ENCODE data around the gene FBXL13.
"Not testable (repeated sequence)": the region's sequence is repeated elsewhere in the genome, so short reads cannot be mapped to it uniquely, and the experiment has no call there.

Gene FBXL13

GRCh38 chr7:103059471-103059870, 15.1 kb downstream of the FBXL13 start:
- no peaks in the 10 kb centered on the region for H3K27me3 ChIP-seq (ENCODE audit: control insufficient read depth in 1 of 2, insufficient read depth in 2 of 2, low read length in 2 of 2)
- no peaks in the 10 kb centered on the region for H3K4me1 ChIP-seq (ENCODE audit: control insufficient read depth, insufficient read depth, low read length)
- no peak overlapping the region for H3K27ac ChIP-seq (ENCODE audit: low read length)
- no peaks in the 10 kb centered on the region for H3K36me3 ChIP-seq (ENCODE audit: control insufficient read depth in 2 of 2, insufficient read depth in 2 of 2, low read length in 2 of 2)
- no peak overlapping the region for H3K9ac ChIP-seq (ENCODE audit: low read length in 2 of 2)
- no peak overlapping the region for H3K4me3 ChIP-seq (ENCODE audit: low read length in 2 of 2)
- no peaks in the 10 kb centered on the region for H3K9me3 ChIP-seq (ENCODE audit: control insufficient read depth in 2 of 2, low read length in 2 of 2)

DNA sequence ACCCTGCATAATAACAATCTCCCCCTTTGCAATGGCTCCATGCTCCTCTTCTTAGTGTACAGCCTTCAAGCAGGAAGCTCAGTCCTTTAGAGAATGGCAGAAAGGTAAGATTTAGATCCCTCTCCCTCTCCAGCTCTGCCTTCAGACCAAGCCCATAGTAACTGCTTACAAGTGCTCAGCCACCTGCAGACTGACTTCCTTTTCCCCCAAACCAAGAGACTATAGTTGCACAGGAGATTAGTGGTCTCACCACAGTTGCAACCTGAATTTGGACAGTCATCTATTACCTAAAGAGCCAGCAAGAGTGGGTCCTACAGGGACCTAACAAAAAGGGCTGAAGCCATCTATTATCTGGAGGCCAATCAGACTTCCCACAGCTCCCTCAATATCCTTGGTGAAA, 16.5 kb downstream of the FBXL13 start:
- H3K36me3 ChIP-seq (ENCODE audit: control insufficient read depth in 2 of 2, insufficient read depth in 2 of 2, low read length in 2 of 2) = no peaks in the 10 kb centered on the region
- no peaks in the 10 kb centered on the region for H3K9me3 ChIP-seq (ENCODE audit: control insufficient read depth in 2 of 2, low read length in 2 of 2)
- no peak overlapping the region for H3K27ac ChIP-seq (ENCODE audit: low read length)
- H3K27me3 ChIP-seq (ENCODE audit: control insufficient read depth in 1 of 2, insufficient read depth in 2 of 2, low read length in 2 of 2) = no peaks in the 10 kb centered on the region
- no peak overlapping the region for H3K9ac ChIP-seq (ENCODE audit: low read length in 2 of 2)
- no peaks in the 10 kb centered on the region for H3K4me1 ChIP-seq (ENCODE audit: control insufficient read depth, insufficient read depth, low read length)
- H3K4me3 ChIP-seq (ENCODE audit: low read length in 2 of 2) = no peak overlapping the region

DNA sequence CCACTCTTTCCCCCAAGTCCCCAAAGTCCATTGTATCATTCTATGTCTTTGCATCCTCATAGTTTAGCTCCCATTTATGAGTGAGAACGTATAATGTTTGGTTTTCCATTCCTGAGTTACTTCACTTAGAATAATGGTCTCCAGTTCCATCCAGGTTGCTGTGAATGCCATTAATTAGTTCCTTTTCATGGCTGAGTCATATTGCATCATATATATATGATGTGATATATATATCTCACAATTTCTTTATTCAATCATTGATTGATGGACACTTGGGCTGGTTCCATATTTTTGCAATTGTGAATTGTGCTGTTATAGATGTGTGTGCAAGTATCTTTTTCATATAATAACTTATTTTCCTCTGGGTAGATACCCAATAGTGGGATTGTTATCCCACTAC, 18.6 kb downstream of the FBXL13 start:
- H3K4me1 ChIP-seq (ENCODE audit: control insufficient read depth, insufficient read depth, low read length); H3K27me3 ChIP-seq (ENCODE audit: control insufficient read depth in 1 of 2, insufficient read depth in 2 of 2, low read length in 2 of 2); H3K9ac ChIP-seq (ENCODE audit: low read length in 2 of 2); H3K4me3 ChIP-seq (ENCODE audit: low read length in 2 of 2); H3K27ac ChIP-seq (ENCODE audit: low read length); H3K9me3 ChIP-seq (ENCODE audit: control insufficient read depth in 2 of 2, low read length in 2 of 2); H3K36me3 ChIP-seq (ENCODE audit: control insufficient read depth in 2 of 2, insufficient read depth in 2 of 2, low read length in 2 of 2): not testable (repeated sequence)

DNA sequence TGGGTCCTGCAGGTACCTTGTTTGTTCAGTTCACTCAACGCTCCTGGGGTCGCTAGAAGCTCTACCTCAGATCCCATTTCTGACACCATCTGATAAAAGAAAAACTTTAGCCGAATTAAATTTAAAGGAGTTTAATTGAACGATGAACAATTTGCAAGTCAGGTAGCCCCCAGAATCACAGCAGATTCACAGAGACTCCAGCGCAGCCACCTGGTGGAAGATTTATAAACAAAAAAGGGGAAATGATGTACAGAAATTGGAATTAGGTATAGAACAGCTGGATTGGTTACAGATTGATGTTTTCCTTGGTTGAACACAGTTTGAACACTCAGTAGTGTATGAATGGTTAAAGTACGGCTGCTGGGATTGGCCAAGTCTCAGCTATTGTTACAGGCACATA, 23.1 kb downstream of the FBXL13 start:
- Histone ChIP-seq H3K27me3 (ENCODE audit: control insufficient read depth in 1 of 2, insufficient read depth in 2 of 2, low read length in 2 of 2) (no peaks in the 10 kb centered on the region), H3K4me1 (ENCODE audit: control insufficient read depth, insufficient read depth, low read length) (no peaks in the 10 kb centered on the region), H3K36me3 (ENCODE audit: control insufficient read depth in 2 of 2, insufficient read depth in 2 of 2, low read length in 2 of 2) (no peaks in the 10 kb centered on the region), H3K27ac (ENCODE audit: low read length) (no peak overlapping the region), H3K9me3 (ENCODE audit: control insufficient read depth in 2 of 2, low read length in 2 of 2) (no peaks in the 10 kb centered on the region), H3K9ac (ENCODE audit: low read length in 2 of 2) (no peak overlapping the region), H3K4me3 (ENCODE audit: low read length in 2 of 2) (no peak overlapping the region)

DNA sequence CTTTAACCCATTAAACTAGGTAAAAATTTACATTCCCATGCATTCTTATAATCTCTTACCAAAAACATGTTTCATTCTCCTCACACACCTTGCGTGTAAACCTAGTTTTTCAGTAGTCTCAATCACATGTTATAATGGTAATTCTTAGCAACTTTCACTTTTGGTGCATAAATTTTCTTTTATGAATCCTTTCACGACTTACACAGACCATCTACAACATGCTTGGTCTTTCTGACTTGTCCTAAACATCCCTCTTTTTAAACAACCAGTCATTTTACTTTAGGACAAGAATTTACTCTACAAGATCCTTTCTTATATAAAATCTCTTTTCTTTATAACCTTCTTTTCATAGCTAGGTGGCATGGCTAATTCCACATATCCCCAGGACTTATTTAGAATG, 25.8 kb downstream of the FBXL13 start:
- Histone ChIP-seq H3K27me3 (ENCODE audit: control insufficient read depth in 1 of 2, insufficient read depth in 2 of 2, low read length in 2 of 2) (no peaks in the 10 kb centered on the region), H3K4me1 (ENCODE audit: control insufficient read depth, insufficient read depth, low read length) (no peaks in the 10 kb centered on the region), H3K4me3 (ENCODE audit: low read length in 2 of 2) (no peak overlapping the region), H3K9me3 (ENCODE audit: control insufficient read depth in 2 of 2, low read length in 2 of 2) (peaks cover 0 to 3% of the 10 kb centered on the region in 2 donors), H3K9ac (ENCODE audit: low read length in 2 of 2) (no peak overlapping the region), H3K36me3 (ENCODE audit: control insufficient read depth in 2 of 2, insufficient read depth in 2 of 2, low read length in 2 of 2) (no peaks in the 10 kb centered on the region), H3K27ac (ENCODE audit: low read length) (no peak overlapping the region)

GRCh38 chr7:103041815-103042214, 32.8 kb downstream of the FBXL13 start:
- H3K36me3 ChIP-seq (ENCODE audit: control insufficient read depth in 2 of 2, insufficient read depth in 2 of 2, low read length in 2 of 2); H3K27ac ChIP-seq (ENCODE audit: low read length); H3K9me3 ChIP-seq (ENCODE audit: control insufficient read depth in 2 of 2, low read length in 2 of 2); H3K4me1 ChIP-seq (ENCODE audit: control insufficient read depth, insufficient read depth, low read length); H3K27me3 ChIP-seq (ENCODE audit: control insufficient read depth in 1 of 2, insufficient read depth in 2 of 2, low read length in 2 of 2); H3K9ac ChIP-seq (ENCODE audit: low read length in 2 of 2); H3K4me3 ChIP-seq (ENCODE audit: low read length in 2 of 2): not testable (repeated sequence)

DNA sequence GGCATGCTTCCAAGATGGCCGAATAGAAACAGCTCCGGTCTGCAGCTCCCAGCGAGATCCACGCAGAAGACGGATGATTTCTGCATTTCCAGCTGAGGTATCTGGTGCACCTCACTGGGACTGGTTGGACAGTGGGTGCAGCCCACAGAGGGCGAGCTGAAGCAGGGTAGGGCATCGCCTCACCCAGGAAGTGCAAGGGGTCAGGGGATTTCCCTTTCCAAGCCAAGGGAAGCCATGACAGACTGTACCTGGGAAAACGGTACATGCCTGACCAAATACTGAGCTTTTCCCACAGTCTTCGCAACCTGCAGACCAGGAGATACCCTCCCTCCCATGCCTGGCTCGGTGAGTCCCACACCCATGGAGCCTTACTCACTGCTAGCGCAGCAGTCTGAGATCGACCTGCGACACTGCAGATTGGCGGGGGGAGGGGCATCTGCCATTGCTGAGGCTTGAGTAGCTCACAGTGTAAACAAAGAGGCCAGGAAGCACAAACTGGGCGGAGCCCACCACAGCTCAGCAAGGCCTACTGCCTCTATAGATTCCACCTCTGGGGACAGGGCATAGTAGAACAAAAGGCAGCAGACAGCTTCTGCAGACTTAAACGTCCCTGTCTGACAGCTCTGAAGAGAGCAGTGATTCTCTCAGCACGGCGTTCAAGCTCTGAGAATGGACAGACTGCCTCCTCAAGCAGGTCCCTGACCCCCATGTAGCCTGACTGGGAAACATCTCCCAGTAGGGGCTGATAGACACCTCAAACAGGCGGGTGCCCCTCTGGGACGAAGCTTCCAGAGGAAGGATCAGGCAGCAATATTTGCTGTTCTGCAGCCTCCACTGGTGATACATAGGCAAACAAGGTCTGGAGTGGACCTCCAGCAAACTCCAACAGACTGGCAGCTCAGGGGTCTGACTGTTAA, 36.5 kb downstream of the FBXL13 start:
- H3K9ac ChIP-seq (ENCODE audit: low read length in 2 of 2); H3K9me3 ChIP-seq (ENCODE audit: control insufficient read depth in 2 of 2, low read length in 2 of 2); H3K4me1 ChIP-seq (ENCODE audit: control insufficient read depth, insufficient read depth, low read length); H3K27me3 ChIP-seq (ENCODE audit: control insufficient read depth in 1 of 2, insufficient read depth in 2 of 2, low read length in 2 of 2); H3K27ac ChIP-seq (ENCODE audit: low read length); H3K36me3 ChIP-seq (ENCODE audit: control insufficient read depth in 2 of 2, insufficient read depth in 2 of 2, low read length in 2 of 2); H3K4me3 ChIP-seq (ENCODE audit: low read length in 2 of 2): not testable (repeated sequence)

DNA sequence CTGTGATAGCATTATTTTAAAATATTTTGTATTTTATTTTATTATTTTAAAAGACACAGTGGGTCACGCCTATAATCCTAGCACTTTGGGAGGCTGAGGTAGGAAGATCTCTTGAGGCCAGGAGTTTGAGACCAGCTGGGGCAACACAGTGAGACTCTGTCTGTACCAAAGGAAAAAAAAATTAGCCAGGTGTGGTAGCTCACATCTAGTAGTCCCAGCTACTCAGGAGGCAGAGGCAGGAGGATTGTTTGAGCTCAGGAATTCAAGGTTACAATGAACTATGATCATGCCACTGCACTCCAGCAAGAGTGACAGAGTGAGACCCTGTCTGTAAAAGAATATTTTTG, 37.1 kb downstream of the FBXL13 start:
- Histone ChIP-seq H3K36me3 (ENCODE audit: control insufficient read depth in 2 of 2, insufficient read depth in 2 of 2, low read length in 2 of 2) (no peaks in the 10 kb centered on the region), H3K27ac (ENCODE audit: low read length) (no peak overlapping the region), H3K9me3 (ENCODE audit: control insufficient read depth in 2 of 2, low read length in 2 of 2) (no peaks in the 10 kb centered on the region), H3K27me3 (ENCODE audit: control insufficient read depth in 1 of 2, insufficient read depth in 2 of 2, low read length in 2 of 2) (no peaks in the 10 kb centered on the region), H3K9ac (ENCODE audit: low read length in 2 of 2) (no peak overlapping the region), H3K4me3 (ENCODE audit: low read length in 2 of 2) (no peak overlapping the region), H3K4me1 (ENCODE audit: control insufficient read depth, insufficient read depth, low read length) (no peaks in the 10 kb centered on the region)

- not testable (repeated sequence) for H3K4me1 ChIP-seq (ENCODE audit: control insufficient read depth, insufficient read depth, low read length)
Observed at GRCh38 chr7:103034318-103034717, 40.3 kb downstream of the FBXL13 start.

DNA sequence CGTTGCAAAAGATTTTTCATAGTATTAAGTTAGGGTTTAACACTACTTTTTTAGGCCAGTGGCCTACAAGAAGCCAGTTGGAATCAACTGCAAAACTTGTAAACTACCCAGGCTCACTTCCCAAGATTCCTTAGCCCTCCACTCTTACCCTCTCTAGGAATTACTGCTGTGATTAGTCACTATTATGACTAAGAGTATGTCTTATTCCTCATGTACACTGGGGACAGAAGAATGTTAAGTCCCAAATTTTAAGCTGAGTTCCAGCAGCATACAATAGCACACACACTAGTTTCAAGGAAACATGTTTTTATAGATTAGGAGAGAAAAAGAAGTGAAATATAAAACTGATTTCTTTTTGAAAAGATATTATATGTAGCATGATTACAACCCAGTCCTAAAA, 42.8 kb downstream of the FBXL13 start:
- Histone ChIP-seq H3K27me3 (ENCODE audit: control insufficient read depth in 1 of 2, insufficient read depth in 2 of 2, low read length in 2 of 2) (no peaks in the 10 kb centered on the region), H3K9me3 (ENCODE audit: control insufficient read depth in 2 of 2, low read length in 2 of 2) (no peaks in the 10 kb centered on the region), H3K27ac (ENCODE audit: low read length) (no peak overlapping the region), H3K36me3 (ENCODE audit: control insufficient read depth in 2 of 2, insufficient read depth in 2 of 2, low read length in 2 of 2) (no peaks in the 10 kb centered on the region), H3K4me1 (ENCODE audit: control insufficient read depth, insufficient read depth, low read length) (no peaks in the 10 kb centered on the region), H3K4me3 (ENCODE audit: low read length in 2 of 2) (no peak overlapping the region), H3K9ac (ENCODE audit: low read length in 2 of 2) (no peak overlapping the region)

More at GRCh38 chr7:103034318-103034717, 40.3 kb downstream of the FBXL13 start:
- not testable (repeated sequence) for H3K9ac ChIP-seq (ENCODE audit: low read length in 2 of 2); H3K36me3 ChIP-seq (ENCODE audit: control insufficient read depth in 2 of 2, insufficient read depth in 2 of 2, low read length in 2 of 2); H3K27me3 ChIP-seq (ENCODE audit: control insufficient read depth in 1 of 2, insufficient read depth in 2 of 2, low read length in 2 of 2); H3K9me3 ChIP-seq (ENCODE audit: control insufficient read depth in 2 of 2, low read length in 2 of 2); H3K27ac ChIP-seq (ENCODE audit: low read length); H3K4me3 ChIP-seq (ENCODE audit: low read length in 2 of 2)

DNA sequence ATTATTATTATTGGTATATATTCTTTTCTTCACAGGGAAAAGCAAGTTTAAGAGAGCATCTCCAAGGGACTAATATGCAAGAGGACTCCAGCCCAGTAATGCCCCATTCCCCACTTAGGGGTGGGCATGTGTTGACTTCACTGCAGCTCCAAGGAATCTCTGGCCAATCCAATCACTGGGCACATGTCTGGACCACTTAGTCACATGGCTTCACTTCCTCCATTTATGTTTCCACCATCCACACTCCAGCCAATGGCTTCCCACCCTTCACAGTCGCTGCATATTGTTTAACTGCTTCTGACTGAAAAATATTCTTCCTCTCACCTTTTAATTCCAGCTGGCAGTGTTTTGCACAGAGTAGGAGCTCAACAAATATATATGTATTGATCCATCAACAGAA, 43.6 kb downstream of the FBXL13 start:
- Histone ChIP-seq H3K4me3 (ENCODE audit: low read length in 2 of 2) (no peak overlapping the region), H3K9ac (ENCODE audit: low read length in 2 of 2) (no peak overlapping the region), H3K4me1 (ENCODE audit: control insufficient read depth, insufficient read depth, low read length) (no peaks in the 10 kb centered on the region), H3K9me3 (ENCODE audit: control insufficient read depth in 2 of 2, low read length in 2 of 2) (no peaks in the 10 kb centered on the region), H3K36me3 (ENCODE audit: control insufficient read depth in 2 of 2, insufficient read depth in 2 of 2, low read length in 2 of 2) (no peaks in the 10 kb centered on the region), H3K27me3 (ENCODE audit: control insufficient read depth in 1 of 2, insufficient read depth in 2 of 2, low read length in 2 of 2) (no peaks in the 10 kb centered on the region), H3K27ac (ENCODE audit: low read length) (no peak overlapping the region)
